HCT116 (cell line): ENCODE data around the gene C1orf35. TPM values are rescaled to one million over a fixed set of nuclear protein-coding genes. Genes with fewer than 3 reads are reported as not detected.

ENCODE experiments used
- ATAC-seq: fragments of 200-7000 bp; cut with Tn5 transposase; 2 replicates; pipeline ENCODE4 v1.9.1; 2020; ENCODE audit warnings: mild to moderate bottlenecking, moderate library complexity
- BruUV-seq: library from RNA; stranded (reverse); fragments of 400-500 nt; replicated peaks from 2 replicates; lab custom pipeline; 2021; lab: Mats Ljungman, UMichigan
- CTCF ChIA-PET: fragments of 300-600 bp; sonication (Branson Sonifier 250); formaldehyde crosslinking; loops from one replicate; lab custom pipeline; 2021; ENCODE audit warnings: antibody characterized with exemption; lab: Charles Lee
- POLR2A ChIA-PET: fragments of 300-600, 350-600 bp; sonication (Branson Sonifier 250); formaldehyde crosslinking; loops from one replicate; lab custom pipeline; 2021; ENCODE audit warnings: antibody characterized with exemption; lab: Charles Lee
- RAD21 ChIA-PET, 2 experiments: fragments of 300-600 bp; sonication (Branson Sonifier 250); formaldehyde crosslinking; loops; one replicate each; lab custom pipeline; 2023; ENCODE audit warnings: low total read pairs in 2 of 2; ENCODE audit not compliant: uncharacterized antibody in 2 of 2, unreplicated experiment in 2 of 2, low non-redundant PET in 1 of 2; lab: Charles Lee
- DNase-seq: peaks from one replicate; pipeline ENCODE4 v3.0.0-alpha.2; 2010; ENCODE audit warnings: low read depth, low spot score
- H2AFZ ChIP-seq: fragments of 200-600 bp; shearing (Covaris generic), sonication (generic); 2 replicates; pipeline ENCODE4 v1.6.1; 2017; ENCODE audit warnings: low read depth, mixed run types, mixed read lengths, antibody characterized with exemption, low read length; ENCODE audit not compliant: poor library complexity, severe bottlenecking
- H3K27ac ChIP-seq: 2 replicates; pipeline ENCODE4 v1.5.1; 2012; ENCODE audit warnings: low read depth, low read length
- H3K27me3 ChIP-seq: fragments of 200-600 bp; sonication (generic); 2 replicates; pipeline ENCODE4 v1.6.1; 2016; ENCODE audit warnings: mixed run types, low read length, mixed read lengths; ENCODE audit not compliant: insufficient read depth
- H3K36me3 ChIP-seq, 2 experiments: fragments of 200-500 bp in 1 of 2; fragments of 200-600 bp in 1 of 2; sonication (Bioruptor generic) in 1 of 2; sonication (generic) in 1 of 2; 2 replicates each; pipeline versions ENCODE4 v1.5.1 to v1.6.1; 2014 to 2016; ENCODE audit warnings: low read length in 2 of 2, inconsistent platforms in 1 of 2, mixed read lengths in 1 of 2, mixed run types in 1 of 2; ENCODE audit not compliant: insufficient read depth in 2 of 2, control insufficient read depth in 1 of 2
- H3K4me1 ChIP-seq, 2 experiments: fragments of 200-600 bp in 1 of 2; sonication (generic) in 1 of 2; 2 replicates each; pipeline versions ENCODE4 v1.5.1 to v1.6.1; 2012 to 2017; ENCODE audit warnings: low read length in 2 of 2, inconsistent platforms in 1 of 2, mild to moderate bottlenecking in 1 of 2, mixed read lengths in 1 of 2, mixed run types in 1 of 2, moderate library complexity in 1 of 2; ENCODE audit not compliant: insufficient read depth in 2 of 2, control insufficient read depth in 1 of 2
- H3K4me2 ChIP-seq: fragments of 200-600 bp; sonication (generic); 2 replicates; pipeline ENCODE4 v1.6.1; 2017; ENCODE audit warnings: mixed run types, low read length, mixed read lengths
- H3K4me3 ChIP-seq, 2 experiments: fragments of 200-600 bp in 1 of 2; sonication (generic) in 1 of 2; replicated peaks in 1 of 2; 2 replicates each; pipeline ENCODE4 v1.5.1; 2011 to 2016; ENCODE audit warnings: low read length in 2 of 2, control low read depth in 1 of 2, low read depth in 1 of 2, mild to moderate bottlenecking in 1 of 2, mixed read lengths in 1 of 2, mixed run types in 1 of 2
- H3K79me2 ChIP-seq: fragments of 200-600 bp; sonication (generic); 2 replicates; pipeline ENCODE4 v1.6.1; 2017; ENCODE audit warnings: mild to moderate bottlenecking, mixed run types, low read length, moderate library complexity, mixed read lengths; ENCODE audit not compliant: insufficient read depth
- H3K9ac ChIP-seq: fragments of 200-600 bp; sonication (generic); 2 replicates; pipeline ENCODE4 v1.6.1; 2016; ENCODE audit warnings: low read length, mixed read lengths
- H3K9me2 ChIP-seq: fragments of 200-600 bp; sonication (generic), shearing (Covaris generic); 2 replicates; pipeline ENCODE4 v1.6.1; 2017; ENCODE audit warnings: mixed run types, mild to moderate bottlenecking, moderate library complexity; ENCODE audit not compliant: insufficient read depth
- H3K9me3 ChIP-seq, 2 experiments: fragments of 200-500 bp in 1 of 2; fragments of 200-600 bp in 1 of 2; sonication (Bioruptor generic) in 1 of 2; sonication (generic) in 1 of 2; 2 replicates each; pipeline ENCODE4 v1.6.1; 2014 to 2017; ENCODE audit warnings: low read length in 2 of 2, mixed read lengths in 2 of 2, inconsistent platforms in 1 of 2, low read depth in 1 of 2, mild to moderate bottlenecking in 1 of 2, mixed run types in 1 of 2, moderate library complexity in 1 of 2; ENCODE audit not compliant: control insufficient read depth in 1 of 2, insufficient read depth in 1 of 2
- H4K20me1 ChIP-seq: fragments of 200-600 bp; sonication (generic), shearing (Covaris generic); 2 replicates; pipeline ENCODE4 v1.6.1; 2017; ENCODE audit warnings: mixed run types, mild to moderate bottlenecking, moderate library complexity; ENCODE audit not compliant: insufficient read depth
- CBX3 ChIP-seq: IDR thresholded peaks from 2 replicates; pipeline ENCODE4 v1.6.1; 2012; ENCODE audit warnings: low read depth
- CEBPB ChIP-seq: IDR thresholded peaks from 2 replicates; pipeline ENCODE4 v1.6.1; 2012; ENCODE audit warnings: low read depth
- CTCF ChIP-seq, 3 experiments: fragments of 200-600 bp in 1 of 3; sonication (generic) in 1 of 3; IDR thresholded peaks in 2 of 3; conservative IDR thresholded peaks in 1 of 3; 2 replicates each; pipeline ENCODE4 v1.5.1; 2012 to 2017; ENCODE audit warnings: low read depth in 2 of 3, low read length in 2 of 3, antibody characterized with exemption in 1 of 3, borderline replicate concordance in 1 of 3, control low read depth in 1 of 3, mild to moderate bottlenecking in 1 of 3, mixed read lengths in 1 of 3, mixed run types in 1 of 3, moderate library complexity in 1 of 3; ENCODE audit not compliant: insufficient read depth in 1 of 3
- EGR1 ChIP-seq: IDR thresholded peaks from 2 replicates; pipeline ENCODE4 v1.6.1; 2012; ENCODE audit warnings: low read depth
- ELF1 ChIP-seq: IDR thresholded peaks from 2 replicates; pipeline ENCODE4 v1.6.1; 2012; ENCODE audit warnings: low read depth, borderline replicate concordance
- EZH2 ChIP-seq: fragments of 200-600 bp; sonication (generic); IDR thresholded peaks from 2 replicates; pipeline ENCODE4 v1.6.1; 2017; ENCODE audit warnings: antibody characterized with exemption, mixed run types
- FOSL1 ChIP-seq: IDR thresholded peaks from 2 replicates; pipeline ENCODE4 v1.6.1; 2012; ENCODE audit warnings: low read depth
- JUND ChIP-seq: IDR thresholded peaks from 2 replicates; pipeline ENCODE4 v1.6.1; 2012
- MAX ChIP-seq: IDR thresholded peaks from 2 replicates; pipeline ENCODE4 v1.6.1; 2012
- POLR2A ChIP-seq: IDR thresholded peaks from 2 replicates; pipeline ENCODE4 v1.7.0; 2011; ENCODE audit warnings: borderline replicate concordance; ENCODE audit not compliant: insufficient read depth, insufficient read length; ENCODE audit errors: extremely low read depth
- POLR2AphosphoS5 ChIP-seq: IDR thresholded peaks from 2 replicates; pipeline ENCODE4 v1.6.1; 2011; ENCODE audit warnings: mild to moderate bottlenecking, low read depth, low read length, moderate library complexity
- SIN3A ChIP-seq: IDR thresholded peaks from 2 replicates; pipeline ENCODE4 v1.6.1; 2012; ENCODE audit warnings: low read depth
- SP1 ChIP-seq: IDR thresholded peaks from 2 replicates; pipeline ENCODE4 v1.6.1; 2012; ENCODE audit warnings: low read depth
- SRF ChIP-seq: IDR thresholded peaks from 2 replicates; pipeline ENCODE4 v1.6.1; 2012; ENCODE audit warnings: low read depth
- TCF7L2 ChIP-seq: IDR thresholded peaks from 2 replicates; pipeline ENCODE4 v1.7.0; 2011; ENCODE audit warnings: borderline replicate concordance, inconsistent platforms; ENCODE audit not compliant: insufficient read depth, insufficient read length; ENCODE audit errors: extremely low read depth
- ZBTB33 ChIP-seq: IDR thresholded peaks from 2 replicates; pipeline ENCODE4 v1.6.1; 2011; ENCODE audit warnings: mild to moderate bottlenecking, low read length, moderate library complexity; ENCODE audit not compliant: insufficient replicate concordance; ENCODE audit errors: extremely low read depth
- ZFX ChIP-seq: fragments of 450-650 bp; IDR thresholded peaks from 2 replicates; pipeline ENCODE4 v1.6.1; 2017
- ZNF274 ChIP-seq: fragments of 200-500 bp; sonication (Bioruptor generic); IDR thresholded peaks from 2 replicates; pipeline ENCODE4 v1.6.1; 2014; ENCODE audit warnings: mild to moderate bottlenecking, low read depth, low read length, inconsistent platforms
- intact Hi-C: fragments of 100-400 bp; cut with micrococcal nuclease; formaldehyde crosslinking; loops from 2 replicates; pipeline ENCODE4 v1.10.0; 2022
- total RNA-seq: library from RNA; stranded (reverse); gene quantifications from one replicate; pipeline ENCODE4 v1.2.1, GENCODE V29; 2021; ENCODE audit not compliant: unreplicated experiment

Gene C1orf35
- total RNA-seq, 1 experiment from 2014 or later = 26.1 TPM

- intact Hi-C loops = no loop called here
- Histone ChIP-seq H3K79me2 (peaks cover 14% of the 10 kb centered on the region), H3K27ac (no peak within 1 kb of the TSS), H3K27me3 (no peaks in the 10 kb centered on the region), H3K9ac (no peak within 1 kb of the TSS), H4K20me1 (no peaks in the 10 kb centered on the region), H3K4me2 (no peak within 1 kb of the TSS), H3K4me3 (no peak within 1 kb of the TSS), H3K9me2 (no peaks in the 10 kb centered on the region), H3K9me3 (no peaks in the 10 kb centered on the region), H2AFZ (no peak within 1 kb of the TSS), H3K36me3 (0 out of 4 replicates have a peak, but pooled peaks cover 0 to 6% of the 10 kb centered on the region in 2 experiments), H3K4me1 (no peaks in the 10 kb centered on the region)
- ChIA-PET CTCF (no interaction called here), POLR2A (no interaction called here), RAD21 (no interaction called here)
- no TSS peak for BruUV-seq
- DNase-seq (no peak), ATAC-seq (peak; percentile 15; the same call in 1 of the 2 replicates)
- TF ChIP-seq FOSL1 (no peak), MAX (no peak), POLR2AphosphoS5 (no peak), EGR1 (no peak), ZNF274 (no peak), JUND (no peak), CBX3 (no peak), EZH2 (no peak), SIN3A (no peak), ZBTB33 (no peak), SP1 (no peak), ZFX (no peak), POLR2A (no peak), CTCF (IDR thresholded peaks at IDR 0.05 in 2 of 3, conservative IDR thresholded peaks at IDR 0.05 in 1 of 3; ENCODE audit: borderline replicate concordance in 1 of 3, insufficient read depth in 1 of 3, low read depth in 2 of 3, low read length in 2 of 3) (no peak), TCF7L2 (no peak), SRF (no peak), ELF1 (no peak), CEBPB (no peak)
Measured at GRCh38 chr1:228149406-228150119, 46.4 kb upstream of the C1orf35 start, which contains the start of gene GJC2. Gene GJC2 (plus strand): TSS chr1:228149930. CDS start chr1:228157759, 7,829 bp downstream.
